ENCODE measurements around the gene EXO5.

EXO5 gene

DNA sequence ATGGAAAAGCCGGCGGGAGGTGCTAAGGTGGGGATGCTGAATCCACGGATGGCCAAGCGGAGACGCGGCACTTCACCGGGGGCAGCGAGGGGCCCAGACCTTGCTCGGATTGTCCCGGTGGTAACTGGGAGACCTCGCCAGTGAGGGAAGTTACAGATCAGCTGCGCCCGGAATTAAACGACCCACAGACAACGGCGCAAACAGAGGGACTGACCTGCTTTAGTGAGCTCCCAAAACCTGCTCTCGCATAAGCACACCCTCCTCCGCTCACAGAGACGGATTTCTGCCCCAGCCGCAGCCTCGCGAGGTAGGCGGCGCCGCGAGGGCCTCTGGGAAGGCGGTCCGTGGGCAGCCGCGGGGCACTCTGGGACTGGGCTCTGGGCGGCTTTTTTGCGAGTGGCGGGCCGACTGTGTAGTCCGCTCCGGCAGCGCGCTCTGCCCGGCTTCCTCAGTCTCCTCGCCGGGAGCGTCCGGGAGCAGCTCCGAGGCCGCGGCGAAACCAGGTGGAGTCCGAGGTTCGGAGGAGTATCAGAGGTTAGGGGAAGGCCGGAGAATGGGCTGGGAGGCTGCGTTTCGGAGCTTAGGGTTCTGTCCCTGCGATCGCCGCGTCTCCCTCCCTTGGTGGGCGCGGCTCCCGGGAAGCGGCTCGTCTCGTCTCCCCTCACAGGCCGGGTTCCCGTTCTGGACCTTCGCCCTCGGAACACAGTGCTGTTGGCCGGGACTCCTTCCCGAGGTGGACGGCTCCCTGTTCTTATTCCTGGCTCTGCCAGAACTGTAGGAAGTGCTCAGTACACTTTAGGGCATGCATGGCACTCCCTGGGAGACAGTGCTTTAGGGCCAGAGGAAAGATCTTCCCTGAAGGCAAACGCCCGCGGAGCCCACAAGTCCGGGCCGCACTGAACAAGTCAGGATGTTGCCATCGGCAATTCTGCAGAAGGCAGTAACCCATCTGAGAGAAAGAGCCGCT is at the start of gene EXO5:
EXO5 (plus strand) TSS at position 393 of the 967 bp plus-strand sequence. CDS start 5,778 bp downstream, outside the sequence.
- DNase-seq (ENCODE audit: low read depth) = peak; percentile 90
- peak within 1 kb of the TSS; percentile 89 for H3K4me3 ChIP-seq (ENCODE audit: low read depth, low read length)
- TF ChIP-seq, protein P1, sequence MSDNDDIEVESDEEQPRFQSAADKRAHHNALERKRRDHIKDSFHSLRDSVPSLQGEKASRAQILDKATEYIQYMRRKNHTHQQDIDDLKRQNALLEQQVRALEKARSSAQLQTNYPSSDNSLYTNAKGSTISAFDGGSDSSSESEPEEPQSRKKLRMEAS (IDR thresholded peaks at IDR 0.05; ENCODE audit: low read depth, low read length) = peak; percentile 28; the same call in 1 of the 2 replicates
- TF ChIP-seq POLR2A (IDR thresholded peaks at IDR 0.05; ENCODE audit: extremely low read depth, insufficient read length) (peak; percentile 74), MYC (IDR thresholded peaks at IDR 0.05; ENCODE audit: low read depth, low read length) (0 out of 2 replicates have a peak, but pooled peaks have one; percentile 16)
- TF ChIP-seq, protein P2, sequence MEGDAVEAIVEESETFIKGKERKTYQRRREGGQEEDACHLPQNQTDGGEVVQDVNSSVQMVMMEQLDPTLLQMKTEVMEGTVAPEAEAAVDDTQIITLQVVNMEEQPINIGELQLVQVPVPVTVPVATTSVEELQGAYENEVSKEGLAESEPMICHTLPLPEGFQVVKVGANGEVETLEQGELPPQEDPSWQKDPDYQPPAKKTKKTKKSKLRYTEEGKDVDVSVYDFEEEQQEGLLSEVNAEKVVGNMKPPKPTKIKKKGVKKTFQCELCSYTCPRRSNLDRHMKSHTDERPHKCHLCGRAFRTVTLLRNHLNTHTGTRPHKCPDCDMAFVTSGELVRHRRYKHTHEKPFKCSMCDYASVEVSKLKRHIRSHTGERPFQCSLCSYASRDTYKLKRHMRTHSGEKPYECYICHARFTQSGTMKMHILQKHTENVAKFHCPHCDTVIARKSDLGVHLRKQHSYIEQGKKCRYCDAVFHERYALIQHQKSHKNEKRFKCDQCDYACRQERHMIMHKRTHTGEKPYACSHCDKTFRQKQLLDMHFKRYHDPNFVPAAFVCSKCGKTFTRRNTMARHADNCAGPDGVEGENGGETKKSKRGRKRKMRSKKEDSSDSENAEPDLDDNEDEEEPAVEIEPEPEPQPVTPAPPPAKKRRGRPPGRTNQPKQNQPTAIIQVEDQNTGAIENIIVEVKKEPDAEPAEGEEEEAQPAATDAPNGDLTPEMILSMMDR (IDR thresholded peaks at IDR 0.05; ENCODE audit: low read depth, low read length) = no peak

DNA sequence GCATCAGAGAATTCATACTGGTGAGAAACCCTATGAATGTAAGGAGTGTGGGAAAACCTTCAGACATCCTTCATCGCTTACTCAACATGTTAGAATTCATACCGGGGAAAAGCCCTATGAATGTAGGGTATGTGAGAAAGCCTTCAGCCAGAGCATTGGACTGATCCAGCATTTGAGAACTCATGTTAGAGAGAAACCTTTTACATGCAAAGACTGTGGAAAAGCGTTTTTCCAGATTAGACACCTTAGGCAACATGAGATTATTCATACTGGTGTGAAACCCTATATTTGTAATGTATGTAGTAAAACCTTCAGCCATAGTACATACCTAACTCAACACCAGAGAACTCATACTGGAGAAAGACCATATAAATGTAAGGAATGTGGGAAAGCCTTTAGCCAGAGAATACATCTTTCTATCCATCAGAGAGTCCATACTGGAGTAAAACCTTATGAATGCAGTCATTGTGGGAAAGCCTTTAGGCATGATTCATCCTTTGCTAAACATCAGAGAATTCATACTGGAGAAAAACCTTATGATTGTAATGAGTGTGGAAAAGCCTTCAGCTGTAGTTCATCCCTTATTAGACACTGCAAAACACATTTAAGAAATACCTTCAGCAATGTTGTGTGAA is 45.5 kb upstream of the EXO5 start:
- DNase-seq (ENCODE audit: low read depth) = no peak
- TF ChIP-seq MYC (IDR thresholded peaks at IDR 0.05; ENCODE audit: low read depth, low read length) = no peak
- H3K4me3 ChIP-seq (ENCODE audit: low read depth, low read length) = no peak overlapping the region

DNA sequence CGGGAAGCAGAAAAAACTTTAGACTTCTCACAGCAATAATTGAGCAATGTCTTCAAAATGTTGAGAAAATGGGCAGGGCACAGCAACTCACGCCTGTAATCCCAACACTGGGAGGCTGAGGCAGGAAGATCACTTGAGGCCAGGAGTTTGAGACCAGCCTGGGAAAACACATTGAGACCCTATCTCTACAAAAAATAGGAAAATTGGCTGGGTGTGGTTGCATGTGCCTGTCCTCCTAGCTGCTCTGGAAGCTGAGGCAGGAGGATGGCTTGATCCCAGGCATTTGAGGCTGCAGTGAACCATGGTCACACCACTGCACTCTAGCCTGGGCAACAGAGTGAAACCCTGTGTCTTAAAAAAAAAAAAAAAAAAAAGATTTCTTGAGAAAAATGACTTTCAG is 39.2 kb upstream of the EXO5 start:
- no peak for DNase-seq (ENCODE audit: low read depth)
- no peak overlapping the region for H3K4me3 ChIP-seq (ENCODE audit: low read depth, low read length)
- TF ChIP-seq POLR2A (IDR thresholded peaks at IDR 0.05; ENCODE audit: extremely low read depth, insufficient read length) (no peak), MYC (IDR thresholded peaks at IDR 0.05; ENCODE audit: low read depth, low read length) (no peak)
- TF ChIP-seq, protein P2 (IDR thresholded peaks at IDR 0.05; ENCODE audit: low read depth, low read length) = no peak
- TF ChIP-seq, protein P1 (IDR thresholded peaks at IDR 0.05; ENCODE audit: low read depth, low read length) = no peak

GRCh38 chr1:40475268-40475667 is 33.3 kb upstream of the EXO5 start:
- H3K4me3 ChIP-seq (ENCODE audit: low read depth, low read length) = no peak overlapping the region
- no peak for DNase-seq (ENCODE audit: low read depth)
- no peak for TF ChIP-seq POLR2A (IDR thresholded peaks at IDR 0.05; ENCODE audit: extremely low read depth, insufficient read length)
- TF ChIP-seq, protein P2 (IDR thresholded peaks at IDR 0.05; ENCODE audit: low read depth, low read length) = no peak
- no peak for TF ChIP-seq MYC (IDR thresholded peaks at IDR 0.05; ENCODE audit: low read depth, low read length)
- TF ChIP-seq, protein P1 (IDR thresholded peaks at IDR 0.05; ENCODE audit: low read depth, low read length) = no peak

- TF ChIP-seq POLR2A (IDR thresholded peaks at IDR 0.05; ENCODE audit: extremely low read depth, insufficient read length) (peak; percentile 78), MYC (IDR thresholded peaks at IDR 0.05; ENCODE audit: low read depth, low read length) (peak; percentile 72)
- TF ChIP-seq, protein P1 (IDR thresholded peaks at IDR 0.05; ENCODE audit: low read depth, low read length) = peak; percentile 59; the same call in 1 of the 2 replicates
- TF ChIP-seq, protein P2 (IDR thresholded peaks at IDR 0.05; ENCODE audit: low read depth, low read length) = no peak
- peak within 1 kb of the TSS; percentile 80 for H3K4me3 ChIP-seq (ENCODE audit: low read depth, low read length)
- peak; percentile 89 for DNase-seq (ENCODE audit: low read depth)
Measured at GRCh38 chr1:40476924-40477677, 31.5 kb upstream of the EXO5 start, which contains the start of gene ZFP69. TSS of gene ZFP69 (plus strand) at chr1:40477290. CDS start at chr1:40479362, 2,072 bp downstream.
